Stimulated activated naive CD8-positive, alpha-beta T cell treated with anti-CD3 and anti-CD28 coated beads, Interleukin-15, Interleukin-2, amounts not matched to agents 100 U/mL and 50 U/mL, for 24 hours (primary cell): Measurements from ENCODE around the gene MAU2.

ENCODE experiments used
- ATAC-seq: fragments of 150-1000 bp; cut with Tn5 transposase; one replicate; pipeline ENCODE4 v1.10.0; 2021
- DNase-seq: peaks from one replicate; pipeline ENCODE4 v3.0.0; 2021

The MAU2 gene

GRCh38 chr19:19305696-19306095 is 14.9 kb upstream of the MAU2 start:
- DNase-seq, result no peak
- no peak for ATAC-seq

GRCh38 chr19:19306191-19306590 is 14.4 kb upstream of the MAU2 start:
- DNase-seq, result no peak
- no peak for ATAC-seq

- no peak for ATAC-seq
- DNase-seq, result no peak
Measured at GRCh38 chr19:19308373-19308772, 12.3 kb upstream of the MAU2 start.

- DNase-seq (no peak), ATAC-seq (no peak)
Measured at GRCh38 chr19:19315444-19315843, 5.2 kb upstream of the MAU2 start.

- DNase-seq (no peak), ATAC-seq (no peak)
Measured at GRCh38 chr19:19316082-19316481, 4.5 kb upstream of the MAU2 start.

GRCh38 chr19:19319732-19320360 is 783 bp upstream of the MAU2 start:
- DNase-seq, result no peak
- ATAC-seq, result no peak

GRCh38 chr19:19321141-19321577 is 530 bp downstream of the MAU2 start:
- DNase-seq (peak; percentile 17), ATAC-seq (no peak)

GRCh38 chr19:19324059-19324770 is 3.6 kb downstream of the MAU2 start:
- ATAC-seq (no peak), DNase-seq (no peak)

- DNase-seq (no peak), ATAC-seq (no peak)
Measured at GRCh38 chr19:19327672-19328071, 7.0 kb downstream of the MAU2 start.

GRCh38 chr19:19329126-19329525 is 8.5 kb downstream of the MAU2 start:
- ATAC-seq, result no peak
- DNase-seq, result no peak

GRCh38 chr19:19334063-19334988 is 13.7 kb downstream of the MAU2 start:
- DNase-seq, result no peak
- ATAC-seq, result no peak

GRCh38 chr19:19334989-19335344 is 14.3 kb downstream of the MAU2 start:
- no peak for ATAC-seq
- no peak for DNase-seq

GRCh38 chr19:19335408-19336158 is 15.0 kb downstream of the MAU2 start:
- ATAC-seq (no peak), DNase-seq (no peak)

- ATAC-seq, result no peak
- DNase-seq, result no peak
Measured at GRCh38 chr19:19336597-19336996, 16.0 kb downstream of the MAU2 start.

- DNase-seq (no peak), ATAC-seq (no peak)
Measured at GRCh38 chr19:19337120-19337519, 16.5 kb downstream of the MAU2 start.

GRCh38 chr19:19338082-19338481 is 17.5 kb downstream of the MAU2 start:
- DNase-seq (no peak), ATAC-seq (no peak)

GRCh38 chr19:19341026-19341425 is 20.4 kb downstream of the MAU2 start:
- ATAC-seq, result no peak

GRCh38 chr19:19342086-19343015 is 21.7 kb downstream of the MAU2 start:
- ATAC-seq (no peak), DNase-seq (no peak)

More at GRCh38 chr19:19341026-19341425, 20.4 kb downstream of the MAU2 start:
- DNase-seq, result no peak

GRCh38 chr19:19343016-19343362 is 22.4 kb downstream of the MAU2 start:
- DNase-seq, result no peak
- ATAC-seq, result no peak

GRCh38 chr19:19343762-19344161 is 23.1 kb downstream of the MAU2 start:
- ATAC-seq (no peak), DNase-seq (no peak)

- DNase-seq (no peak), ATAC-seq (no peak)
Measured at GRCh38 chr19:19345232-19345631, 24.6 kb downstream of the MAU2 start.
